Right ventricle myocardium superior (tissue), 1 donor: ENCODE results near the gene DBNDD1. TPM values are rescaled to one million over a fixed set of nuclear protein-coding genes. Genes with fewer than 3 reads are reported as not detected.
"Not testable (repeated sequence)": the region's sequence is repeated elsewhere in the genome, so short reads cannot be mapped to it uniquely, and the experiment has no call there.

ENCODE experiments used
- ATAC-seq: fragments of 200-7000 bp; cut with Tn5 transposase; one replicate; pipeline ENCODE4 v1.9.1; 2020; ENCODE audit warnings: mild to moderate bottlenecking; ENCODE audit not compliant: poor library complexity
- DNase-seq: peaks from one replicate; pipeline ENCODE4 v3.0.0-alpha.2; 2020
- intact Hi-C: fragments of 100-400 bp; cut with DNase I; formaldehyde crosslinking; loops from one replicate; pipeline ENCODE4 v1.11.2; 2022
- total RNA-seq: library from RNA; stranded (reverse); fragmentation: NEBNext Ultra II Directional; extraction: Animal tissue kit (Norgen Biotek cat#: 25700); gene quantifications from one replicate; pipeline ENCODE4 v1.2.1, GENCODE V29; 2021
- donor health status: DM: no; HTN: yes; CAD: no; lungs with severe emphysema.

The DBNDD1 gene
- total RNA-seq, 1 donor from 2014 or later, result 6.3 TPM

- no peak for DNase-seq
- no peak for ATAC-seq
- intact Hi-C loops, result no loop called here
Observed at GRCh38 chr16:90000733-90001427, 18.4 kb downstream of the DBNDD1 start.

DNA sequence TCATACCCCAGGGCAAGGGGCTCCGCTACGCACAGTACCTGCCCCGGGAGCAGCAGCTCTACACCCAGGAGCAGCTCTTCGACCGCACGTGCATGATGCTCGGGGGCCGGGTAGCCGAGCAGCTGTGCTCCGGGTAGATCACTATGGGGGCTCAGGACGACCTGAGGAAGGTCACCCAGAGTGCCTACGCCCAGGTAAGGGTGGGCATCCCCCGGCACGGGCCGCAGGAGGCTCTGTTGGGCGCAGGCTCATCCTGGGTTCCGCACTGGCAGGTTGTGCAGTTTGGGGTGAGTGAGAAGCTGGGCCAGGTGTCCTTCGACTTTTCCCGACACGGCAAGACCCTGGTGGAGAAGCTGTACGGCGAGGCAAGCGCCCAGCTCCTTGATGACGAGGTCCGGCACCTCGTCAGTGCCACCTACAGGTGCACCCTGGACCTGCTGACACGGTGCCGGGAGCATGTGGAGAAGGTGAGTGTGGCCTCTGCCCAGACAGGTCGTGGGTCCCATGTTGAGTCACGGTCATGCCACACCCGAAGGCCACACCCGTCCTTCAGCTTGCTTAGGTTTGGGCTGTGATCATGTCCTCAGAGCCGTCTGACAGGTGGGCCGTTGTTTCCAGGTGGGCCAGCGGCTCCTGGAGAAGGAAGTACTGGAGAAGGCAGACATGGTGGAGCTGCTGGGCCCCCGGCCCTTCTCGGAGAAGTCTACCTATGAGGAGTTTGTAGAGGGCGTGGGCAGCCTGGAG lies 19.3 kb downstream of the DBNDD1 start:
- no peak for ATAC-seq
- intact Hi-C loops, result no loop called here
- no peak for DNase-seq

DNA sequence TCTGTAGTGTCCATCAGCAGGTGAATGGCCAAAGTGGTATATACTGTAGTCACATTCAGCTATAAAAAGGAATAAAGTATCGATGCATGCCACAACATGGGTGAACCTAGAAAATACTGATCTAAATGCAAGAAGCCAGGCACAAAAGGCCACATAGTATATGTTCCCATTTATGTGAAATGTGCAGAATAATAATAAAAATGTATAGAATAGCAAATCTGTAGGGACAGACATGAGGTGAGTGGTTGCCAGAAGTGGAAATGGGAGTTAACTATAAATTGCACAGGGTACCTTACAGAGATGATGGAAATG lies 23.1 kb downstream of the DBNDD1 start:
- intact Hi-C loops, result no loop called here
- no peak for ATAC-seq

DNA sequence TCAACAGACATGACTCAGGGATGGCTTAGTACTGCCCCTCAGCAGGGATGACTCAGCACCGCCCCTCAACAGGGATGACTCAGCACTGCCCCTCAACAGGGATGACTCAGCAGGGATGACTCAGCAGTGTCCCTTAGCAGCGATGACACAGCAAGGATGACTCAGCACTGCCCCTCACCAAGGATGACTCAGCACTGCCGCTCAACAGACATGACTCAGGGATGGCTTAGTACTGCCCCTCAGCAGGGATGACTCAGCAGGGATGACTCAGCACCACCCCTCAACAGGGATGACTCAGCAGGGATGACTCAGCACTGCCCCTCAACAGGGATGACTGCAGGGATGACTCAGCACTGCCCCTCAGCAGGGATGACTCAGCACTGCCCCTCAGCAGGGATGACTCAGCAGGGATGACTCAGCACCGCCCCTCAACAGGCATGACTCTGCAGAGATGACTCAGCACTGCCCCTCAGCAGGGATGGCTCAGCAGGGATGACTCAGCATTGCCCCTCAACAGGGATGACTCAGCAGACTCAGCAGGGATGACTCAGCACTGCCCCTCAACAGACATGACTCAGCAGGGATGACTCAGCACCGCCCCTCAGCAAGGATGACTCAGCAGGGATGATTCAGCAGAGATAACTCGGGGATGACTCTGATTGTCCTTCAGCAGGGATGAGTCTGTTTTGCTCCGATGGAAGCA lies 23.6 kb downstream of the DBNDD1 start:
- DNase-seq, ATAC-seq, intact Hi-C loops: not testable (repeated sequence)

More for the DNA sequence above, 23.1 kb downstream of the DBNDD1 start:
- no peak for DNase-seq

DNA sequence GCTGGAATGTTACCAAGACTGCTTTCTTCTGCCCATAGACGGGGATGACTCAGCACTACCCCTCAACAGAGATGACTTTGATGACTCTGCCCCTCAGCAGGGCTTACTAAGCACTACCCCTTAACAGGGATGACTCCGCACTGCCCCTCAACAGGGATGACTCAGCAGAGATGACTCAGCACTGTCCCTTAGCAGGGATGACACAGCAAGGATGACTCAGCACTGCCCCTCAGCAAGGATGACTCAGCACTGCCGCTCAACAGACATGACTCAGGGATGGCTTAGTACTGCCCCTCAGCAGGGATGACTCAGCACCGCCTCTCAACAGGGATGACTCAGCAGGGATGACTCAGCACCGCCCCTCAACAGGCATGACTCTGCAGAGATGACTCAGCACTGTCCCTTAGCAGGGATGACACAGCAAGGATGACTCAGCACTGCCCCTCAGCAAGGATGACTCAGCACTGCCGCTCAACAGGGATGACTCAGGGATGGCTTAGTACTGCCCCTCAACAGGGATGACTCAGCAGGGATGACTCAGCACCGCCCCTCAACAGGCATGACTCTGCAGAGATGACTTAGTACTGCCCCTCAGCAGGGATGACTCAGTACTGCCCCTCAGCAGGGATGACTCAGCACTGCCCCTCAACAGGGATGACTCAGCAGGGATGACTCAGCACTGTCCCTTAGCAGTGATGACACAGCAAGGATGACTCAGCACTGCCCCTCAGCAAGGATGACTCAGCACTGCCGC lies 24.4 kb downstream of the DBNDD1 start:
- DNase-seq, intact Hi-C loops, ATAC-seq: not testable (repeated sequence)

- no peak for DNase-seq
- intact Hi-C loops, result no loop called here
- peak; percentile 32 for ATAC-seq
Observed at GRCh38 chr16:89994389-89994720, 24.9 kb downstream of the DBNDD1 start.

- ATAC-seq (no peak), DNase-seq (no peak)
- intact Hi-C loops, result no loop called here
Observed at GRCh38 chr16:89993971-89994370, 25.3 kb downstream of the DBNDD1 start.

DNA sequence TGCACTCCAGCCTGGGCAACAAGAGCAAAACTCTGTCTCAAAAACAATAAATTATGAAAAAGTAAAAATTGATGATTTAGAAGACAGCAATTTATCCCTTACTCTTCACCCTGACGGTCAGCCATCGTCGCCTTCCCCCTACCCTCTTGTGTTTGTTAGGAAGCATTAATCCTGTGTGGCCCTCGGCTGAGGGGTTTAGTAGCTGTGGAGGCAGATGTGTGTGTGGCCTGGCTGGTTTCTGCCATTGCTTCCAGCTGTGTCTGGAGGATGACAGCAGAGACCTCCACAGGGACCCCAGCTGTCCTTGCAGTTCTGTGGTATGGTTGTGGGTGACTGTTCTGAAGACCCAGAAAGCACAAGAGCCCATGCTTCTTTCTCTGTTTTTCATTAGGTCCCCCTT lies 25.9 kb downstream of the DBNDD1 start:
- DNase-seq, result no peak
- intact Hi-C loops, result no loop called here
- ATAC-seq, result no peak

DNA sequence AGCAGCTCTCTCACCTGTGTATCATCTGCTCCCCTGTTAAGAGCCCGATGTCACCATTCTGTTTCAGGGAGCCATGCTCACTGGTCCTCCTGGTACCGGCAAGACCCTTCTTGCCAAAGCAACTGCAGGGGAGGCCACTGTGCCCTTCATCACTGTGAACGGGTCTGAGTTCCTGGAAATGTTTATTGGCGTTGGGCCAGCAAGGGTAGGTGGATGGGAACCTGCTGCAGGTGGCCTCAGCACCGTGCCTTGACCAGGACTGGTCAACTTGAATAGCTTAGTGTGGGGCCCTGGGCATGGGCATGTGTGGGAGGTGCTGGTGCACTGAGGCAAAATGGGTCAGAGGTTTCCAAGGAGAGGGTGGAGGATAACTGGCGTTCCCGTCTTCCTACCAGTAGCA lies 28.5 kb downstream of the DBNDD1 start:
- ATAC-seq (no peak), DNase-seq (no peak)
- intact Hi-C loops, result no loop called here

DNA sequence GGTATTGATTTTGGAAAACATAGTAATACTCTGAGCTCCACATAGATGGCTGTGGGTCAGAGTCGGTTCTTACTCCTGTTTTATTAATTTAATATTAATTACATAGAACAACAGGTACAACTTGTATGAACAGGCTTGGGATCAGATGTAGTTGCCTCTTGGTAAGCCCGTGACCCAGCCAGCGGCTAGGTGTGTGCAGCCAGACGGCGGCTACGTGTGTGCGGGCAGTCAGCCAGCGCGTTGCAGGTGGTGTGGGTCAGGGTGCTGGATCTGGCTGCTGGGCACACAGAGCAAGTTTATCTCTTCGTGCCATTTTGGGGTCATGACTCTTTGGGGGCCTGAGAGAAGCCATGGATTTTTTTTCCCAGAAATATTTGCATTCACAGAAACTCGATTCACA lies 30.3 kb downstream of the DBNDD1 start:
- intact Hi-C loops, result no loop called here
- no peak for DNase-seq
- ATAC-seq, result no peak

GRCh38 chr16:89987169-89987568 lies 32.1 kb downstream of the DBNDD1 start:
- intact Hi-C loops, result no loop called here
- DNase-seq (no peak), ATAC-seq (no peak)

DNA sequence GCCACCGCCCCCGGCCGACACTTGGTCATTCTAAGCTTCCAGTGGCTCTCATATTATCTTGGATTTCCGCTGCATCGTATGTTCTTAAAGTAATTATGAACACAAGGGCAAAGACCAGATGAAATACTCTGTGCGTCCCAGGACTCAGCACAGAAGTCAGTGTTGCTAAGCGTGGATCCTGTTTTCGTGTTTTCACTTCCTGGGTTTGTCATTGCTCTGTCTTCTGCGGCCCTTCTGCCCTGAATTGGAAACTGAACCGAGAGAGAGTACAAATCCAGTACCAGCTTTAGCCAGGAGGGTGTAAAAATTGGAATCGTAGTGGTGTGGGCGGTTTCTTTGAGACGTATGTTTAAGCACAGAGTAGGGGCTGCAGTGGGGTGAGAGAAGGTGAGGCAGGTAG lies 32.7 kb downstream of the DBNDD1 start:
- DNase-seq (no peak), ATAC-seq (no peak)
- intact Hi-C loops, result no loop called here

DNA sequence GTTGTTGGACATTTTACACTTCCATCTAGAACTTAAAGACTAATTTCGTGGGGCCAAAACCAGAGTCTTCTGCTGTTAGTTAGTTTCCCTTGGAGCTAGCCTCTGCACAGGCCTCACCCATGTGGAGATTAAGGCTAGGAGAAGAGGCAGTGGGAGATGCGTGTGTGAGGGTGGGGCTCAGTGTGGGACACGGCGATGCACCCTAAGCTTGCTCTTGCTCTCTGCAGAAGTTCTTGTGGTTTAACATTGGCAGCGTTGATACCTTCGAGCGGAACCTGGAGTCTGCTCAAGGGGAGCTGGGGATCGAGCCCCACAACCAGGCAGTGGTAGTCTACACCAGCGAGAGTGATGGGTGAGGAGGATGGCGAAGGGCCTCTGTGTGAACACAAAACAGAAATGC lies 34.0 kb downstream of the DBNDD1 start:
- DNase-seq (no peak), ATAC-seq (no peak)
- intact Hi-C loops, result no loop called here

DNA sequence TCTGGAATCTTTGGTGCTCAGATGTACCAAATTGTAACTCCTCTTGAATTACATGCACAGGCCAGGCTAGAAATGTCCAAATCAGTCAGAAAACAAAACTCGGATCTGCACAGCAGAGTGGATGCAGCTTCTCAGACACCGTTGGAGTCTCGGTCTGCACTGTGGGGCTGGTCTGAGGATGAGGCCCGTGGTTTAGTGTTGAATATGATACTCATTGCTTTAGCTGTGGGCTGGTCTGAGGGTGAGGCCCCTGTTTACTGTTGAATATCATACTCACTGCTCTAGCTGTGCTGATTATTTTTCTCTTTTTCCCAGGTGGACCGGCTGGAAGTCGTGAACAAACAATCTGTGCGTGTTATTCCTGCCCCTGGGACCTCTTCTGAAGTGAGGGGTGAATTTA lies 35.0 kb downstream of the DBNDD1 start:
- intact Hi-C loops, result no loop called here
- ATAC-seq, result no peak
- DNase-seq, result no peak

DNA sequence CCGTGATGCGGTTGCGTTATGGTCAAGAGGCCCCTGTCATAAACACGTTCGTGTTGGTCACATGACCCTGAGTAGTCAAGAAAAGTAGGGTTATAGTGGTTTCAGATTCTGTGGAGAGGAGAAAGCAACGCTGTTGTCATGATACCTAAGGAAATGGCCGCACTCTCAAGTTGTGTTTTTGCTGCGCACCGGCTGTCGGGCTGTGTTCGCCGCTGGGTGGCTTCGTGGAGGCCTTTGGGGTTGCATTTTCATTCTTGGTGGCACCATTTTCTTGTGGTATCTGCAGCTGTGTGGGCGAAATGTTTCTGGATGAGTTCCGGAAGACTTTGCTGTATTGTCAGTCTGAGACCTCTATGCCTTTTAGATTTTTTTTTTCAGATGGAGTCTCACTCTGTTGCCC lies 35.7 kb downstream of the DBNDD1 start:
- DNase-seq (no peak), ATAC-seq (no peak)
- intact Hi-C loops, result no loop called here

- DNase-seq, result no peak
- no peak for ATAC-seq
- intact Hi-C loops, result no loop called here
Observed at GRCh38 chr16:89982318-89982717, 36.9 kb downstream of the DBNDD1 start.

DNA sequence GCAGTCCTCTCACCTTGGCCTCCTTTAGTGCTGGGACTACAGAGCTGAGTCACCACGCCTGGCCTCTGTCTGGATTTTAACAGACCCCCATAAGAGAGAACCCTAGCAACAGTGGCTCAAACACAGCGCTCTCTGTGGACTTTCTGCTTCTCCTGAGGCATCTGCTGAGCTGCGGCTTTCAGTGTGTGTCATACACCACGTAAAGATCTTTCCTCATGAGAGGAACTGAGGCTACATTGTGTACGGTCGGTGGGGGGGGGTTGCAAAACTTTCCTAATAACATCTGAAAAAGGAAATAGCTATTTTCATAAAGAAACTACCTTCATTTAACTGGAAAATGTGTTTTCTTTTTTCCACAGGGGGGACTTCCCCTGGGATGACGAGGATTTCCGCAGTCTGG lies 37.8 kb downstream of the DBNDD1 start:
- ATAC-seq (no peak), DNase-seq (no peak)
- intact Hi-C loops, result no loop called here

DNA sequence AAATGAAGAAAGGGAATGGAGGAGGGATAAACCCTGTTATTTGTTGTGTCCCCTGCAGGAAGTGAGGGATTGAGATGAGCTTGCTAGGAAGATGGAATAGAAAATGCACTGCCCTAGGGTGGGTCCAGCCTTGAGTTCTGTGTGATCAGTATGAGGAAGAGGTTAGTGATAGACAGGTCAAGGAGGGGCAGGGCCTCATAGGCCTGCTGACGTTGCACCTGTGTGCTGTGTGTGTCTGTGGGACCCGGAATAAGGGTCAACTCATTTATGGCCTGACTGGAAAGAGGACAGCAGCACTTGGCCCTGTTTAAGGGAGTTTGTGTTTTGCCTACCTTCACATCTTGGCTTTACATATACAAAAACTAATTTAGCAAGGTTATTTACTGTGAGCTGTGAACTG lies 44.4 kb downstream of the DBNDD1 start:
- DNase-seq (no peak), ATAC-seq (no peak)
- intact Hi-C loops, result no loop called here

- DNase-seq, result no peak
- intact Hi-C loops, result no loop called here
- ATAC-seq, result no peak
Observed at GRCh38 chr16:89973654-89974335, 45.5 kb downstream of the DBNDD1 start.
